Right lobe of liver (tissue), 4 donors: ENCODE data around the gene TCP11X1.
"Not testable (repeated sequence)": the region's sequence is repeated elsewhere in the genome, so short reads cannot be mapped to it uniquely, and the experiment has no call there.

Experiments
- POLR2A ChIP-seq: fragments of 450-650 bp; IDR thresholded peaks from one replicate; pipeline ENCODE4 v1.6.1; 2017; ENCODE audit warnings: antibody characterized with exemption, mild to moderate bottlenecking
- TF ChIP-seq, protein P1 (sequence below), 4 donors: fragments of 200-600 bp in 3 of 4; fragments of 450-650 bp in 1 of 4; IDR thresholded peaks; one replicate each; pipeline versions ENCODE4 v1.5.1 to v1.8.0; 2016 to 2022; ENCODE audit warnings: antibody characterized with exemption in 4 of 4, mild to moderate bottlenecking in 2 of 4
- donor health status: DM: no; HTN: no; CAD: no.
- donor health status: DM: no; HTN: no; CAD: no.
- donor health status: DM: no; HTN: yes; CAD: no.

DNA sequence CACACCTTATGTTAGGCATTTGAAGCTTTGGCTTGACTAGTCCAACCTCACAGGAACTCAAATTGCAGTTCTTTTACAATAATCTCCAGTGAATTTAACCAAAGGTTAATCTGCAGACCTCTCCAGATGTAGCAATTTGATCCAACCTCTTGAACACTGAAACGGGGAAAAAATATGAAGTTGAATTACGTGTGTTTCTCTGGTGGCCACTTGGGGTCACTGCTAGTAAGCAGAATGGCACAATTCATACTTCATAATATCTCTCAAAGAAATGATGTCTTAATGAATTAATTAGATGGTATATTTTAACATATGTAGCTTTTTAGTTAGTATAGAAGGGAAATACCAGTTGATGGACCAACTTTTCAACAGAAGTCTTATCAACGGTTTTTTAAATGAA is 1.4 kb downstream of the TCP11X1 start:
- TF ChIP-seq, protein P1, sequence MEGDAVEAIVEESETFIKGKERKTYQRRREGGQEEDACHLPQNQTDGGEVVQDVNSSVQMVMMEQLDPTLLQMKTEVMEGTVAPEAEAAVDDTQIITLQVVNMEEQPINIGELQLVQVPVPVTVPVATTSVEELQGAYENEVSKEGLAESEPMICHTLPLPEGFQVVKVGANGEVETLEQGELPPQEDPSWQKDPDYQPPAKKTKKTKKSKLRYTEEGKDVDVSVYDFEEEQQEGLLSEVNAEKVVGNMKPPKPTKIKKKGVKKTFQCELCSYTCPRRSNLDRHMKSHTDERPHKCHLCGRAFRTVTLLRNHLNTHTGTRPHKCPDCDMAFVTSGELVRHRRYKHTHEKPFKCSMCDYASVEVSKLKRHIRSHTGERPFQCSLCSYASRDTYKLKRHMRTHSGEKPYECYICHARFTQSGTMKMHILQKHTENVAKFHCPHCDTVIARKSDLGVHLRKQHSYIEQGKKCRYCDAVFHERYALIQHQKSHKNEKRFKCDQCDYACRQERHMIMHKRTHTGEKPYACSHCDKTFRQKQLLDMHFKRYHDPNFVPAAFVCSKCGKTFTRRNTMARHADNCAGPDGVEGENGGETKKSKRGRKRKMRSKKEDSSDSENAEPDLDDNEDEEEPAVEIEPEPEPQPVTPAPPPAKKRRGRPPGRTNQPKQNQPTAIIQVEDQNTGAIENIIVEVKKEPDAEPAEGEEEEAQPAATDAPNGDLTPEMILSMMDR (IDR thresholded peaks at IDR 0.05): not testable (repeated sequence)
- TF ChIP-seq POLR2A: not testable (repeated sequence)
